Ovary (tissue), 9 donors: Measurements from ENCODE around the gene MUC2. TPM values are rescaled to one million over a fixed set of nuclear protein-coding genes. Genes with fewer than 3 reads are reported as not detected.

Source experiments
- DNase-seq, 5 donors: peaks; one replicate each; pipeline ENCODE4 v3.0.0-alpha.2; 2019 to 2020
- H3K27ac ChIP-seq, 2 donors: fragments of 200-600 bp; one replicate each; pipeline versions ENCODE4 v1.5.1 to v1.8.0; 2019 to 2022
- H3K27me3 ChIP-seq: fragments of 200-600 bp; one replicate; pipeline ENCODE4 v1.8.0; 2022
- H3K36me3 ChIP-seq: fragments of 200-600 bp; sonication (generic); one replicate; pipeline ENCODE4 v1.5.1; 2019
- H3K4me1 ChIP-seq: one replicate; pipeline ENCODE4 v1.8.1; 2013; ENCODE audit warnings: mild to moderate bottlenecking, moderate library complexity; ENCODE audit not compliant: insufficient read depth
- H3K4me3 ChIP-seq: fragments of 200-600 bp; sonication (generic); one replicate; pipeline ENCODE4 v1.5.1; 2017
- H3K9me3 ChIP-seq, 2 donors: fragments of 200-600 bp in 1 of 2; sonication (generic) in 1 of 2; one replicate each; pipeline versions ENCODE4 v1.5.1 to v1.8.1; 2013 to 2019; ENCODE audit warnings: mild to moderate bottlenecking in 1 of 2, moderate library complexity in 1 of 2
- EP300 ChIP-seq: sonication (generic); formaldehyde crosslinking; IDR thresholded peaks from one replicate; pipeline ENCODE4 v1.6.1; 2017; ENCODE audit warnings: antibody characterized with exemption
- POLR2A ChIP-seq: fragments of 450-650 bp; IDR thresholded peaks from one replicate; pipeline ENCODE4 v1.6.1; 2017; ENCODE audit warnings: antibody characterized with exemption, mild to moderate bottlenecking, moderate library complexity
- WGBS, 3 donors: extraction: QIAGEN DNeasy Blood & Tissue Kit in 1 of 3; methylation state at CpG; one replicate each; pipeline versions ENCODE4 v1.1.5 to v1.1.7; 2013 to 2017; 5-methylcytosine and 5-hydroxymethylcytosine counted together
- intact Hi-C, 4 donors: fragments of 100-400 bp; cut with DNase I; formaldehyde crosslinking; loops; one replicate each; pipeline versions ENCODE4 v1.11.0 to v1.15.1; 2022 to 2023
- polyA plus RNA-seq, 2 donors: library from polyadenylated mRNA; stranded (reverse); fragments of 200-250 nt in 1 of 2; fragments of 350-450 nt in 1 of 2; fragmentation: Illumina TruSeq in 1 of 2; extraction: RNeasy Lipid Tissue Mini Kit (QIAGEN cat#74804) in 1 of 2; gene quantifications; one replicate each; pipeline ENCODE4 v1.2.3, GENCODE V29; 2013 to 2014
- total RNA-seq, 7 donors: library from RNA; depleted of rRNA in 2 of 7; stranded (reverse); fragments of >200 nt in 2 of 7; fragmentation: NEBNext Ultra II Directional in 3 of 7; extraction: Animal tissue kit (Norgen Biotek cat#: 25700) in 3 of 7; gene quantifications; one replicate each; pipeline versions ENCODE4 v1.1.0 to v1.2.4, GENCODE V29; 2016 to 2023
- TF ChIP-seq, protein P1 (sequence below), 3 donors: fragments of 450-650 bp in 2 of 3; fragments of 200-600 bp in 1 of 3; IDR thresholded peaks; one replicate each; pipeline versions ENCODE4 v1.5.1 to v1.8.0; 2016 to 2022; ENCODE audit warnings: antibody characterized with exemption in 3 of 3, mild to moderate bottlenecking in 1 of 3
- donor health status: DM: no; HTN: no; CAD: no; lungs with moderate emphysema.
- donor health status: DM: no; HTN: no; CAD: no.
- donor health status: Bipolar disorder and iron deficiency.
- donor health status: DM: yes; HTN: yes; CAD: no.
- donor health status: DM: no; HTN: no; CAD: no.
- donor health status: DM: yes; HTN: yes; CAD: no.

The MUC2 gene
- total and polyA plus RNA-seq, 9 donors, result 0.02 to 3.3 (median 0.10) TPM; not detected in 4

GRCh38 chr11:1087961-1088926, 13.6 kb downstream of the MUC2 start:
- no peak overlapping the region for H3K27ac ChIP-seq
- intact Hi-C loops, result no loop called here
- no peaks in the 10 kb centered on the region for H3K4me1 ChIP-seq
- DNase-seq, result peak in 1 of 5 donors; percentile 4
- 82 to 86% (median 84%) methylated on average over 33 to 39 of the region's 40 CpGs for WGBS, 3 donors
- no peaks in the 10 kb centered on the region for H3K9me3 ChIP-seq
- TF ChIP-seq EP300 (no peak), POLR2A (no peak)
- TF ChIP-seq, protein P1, sequence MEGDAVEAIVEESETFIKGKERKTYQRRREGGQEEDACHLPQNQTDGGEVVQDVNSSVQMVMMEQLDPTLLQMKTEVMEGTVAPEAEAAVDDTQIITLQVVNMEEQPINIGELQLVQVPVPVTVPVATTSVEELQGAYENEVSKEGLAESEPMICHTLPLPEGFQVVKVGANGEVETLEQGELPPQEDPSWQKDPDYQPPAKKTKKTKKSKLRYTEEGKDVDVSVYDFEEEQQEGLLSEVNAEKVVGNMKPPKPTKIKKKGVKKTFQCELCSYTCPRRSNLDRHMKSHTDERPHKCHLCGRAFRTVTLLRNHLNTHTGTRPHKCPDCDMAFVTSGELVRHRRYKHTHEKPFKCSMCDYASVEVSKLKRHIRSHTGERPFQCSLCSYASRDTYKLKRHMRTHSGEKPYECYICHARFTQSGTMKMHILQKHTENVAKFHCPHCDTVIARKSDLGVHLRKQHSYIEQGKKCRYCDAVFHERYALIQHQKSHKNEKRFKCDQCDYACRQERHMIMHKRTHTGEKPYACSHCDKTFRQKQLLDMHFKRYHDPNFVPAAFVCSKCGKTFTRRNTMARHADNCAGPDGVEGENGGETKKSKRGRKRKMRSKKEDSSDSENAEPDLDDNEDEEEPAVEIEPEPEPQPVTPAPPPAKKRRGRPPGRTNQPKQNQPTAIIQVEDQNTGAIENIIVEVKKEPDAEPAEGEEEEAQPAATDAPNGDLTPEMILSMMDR (IDR thresholded peaks at IDR 0.05), result no peak
- no peak overlapping the region for H3K4me3 ChIP-seq
- no peaks in the 10 kb centered on the region for H3K36me3 ChIP-seq
- no peaks in the 10 kb centered on the region for H3K27me3 ChIP-seq

DNA sequence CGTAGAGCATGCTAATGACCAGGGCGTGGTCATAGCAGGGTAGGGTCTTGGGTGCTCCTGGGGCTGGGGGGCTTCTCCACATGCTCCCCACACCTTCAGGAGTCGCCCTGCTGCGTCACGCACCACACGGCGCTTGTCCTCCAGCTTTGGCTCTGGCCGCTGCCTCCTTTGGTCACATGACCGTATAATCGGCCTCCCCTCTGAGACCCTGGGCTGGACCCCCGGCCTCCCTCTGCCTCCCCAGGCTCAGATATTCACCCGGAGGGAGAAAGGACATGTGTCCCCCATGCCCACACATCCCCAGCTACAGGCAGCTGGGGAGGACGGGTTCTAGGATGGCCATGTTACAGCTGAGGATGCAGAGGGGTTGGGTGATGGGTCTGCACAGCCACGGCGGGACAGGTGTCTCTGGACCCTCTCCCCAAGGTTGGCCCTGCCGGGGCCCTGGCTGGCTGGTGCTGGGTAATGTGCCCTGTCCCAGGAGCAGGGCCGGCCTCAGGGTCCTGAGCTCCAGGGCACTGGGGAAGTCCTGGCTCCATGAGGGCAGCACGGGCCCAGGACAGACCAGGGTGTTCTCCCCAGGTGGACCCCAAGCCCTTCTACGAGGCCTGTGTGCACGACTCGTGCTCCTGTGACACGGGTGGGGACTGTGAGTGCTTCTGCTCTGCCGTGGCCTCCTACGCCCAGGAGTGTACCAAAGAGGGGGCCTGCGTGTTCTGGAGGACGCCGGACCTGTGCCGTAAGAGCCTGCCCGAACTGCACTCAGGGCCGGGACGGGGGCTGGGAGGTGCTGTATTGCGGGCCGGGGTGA, 14.5 kb downstream of the MUC2 start:
- H3K27ac ChIP-seq, result no peak overlapping the region
- TF ChIP-seq EP300, result no peak
- TF ChIP-seq, protein P1 (IDR thresholded peaks at IDR 0.05), result no peak
- no peak for TF ChIP-seq POLR2A
- DNase-seq, result no peak
- no peaks in the 10 kb centered on the region for H3K4me1 ChIP-seq
- intact Hi-C loops, result no loop called here
- no peak overlapping the region for H3K4me3 ChIP-seq
- WGBS, 3 donors, result 90 to 95% (median 93%) methylated on average over 27 to 33 of the region's 33 CpGs
- no peaks in the 10 kb centered on the region for H3K9me3 ChIP-seq
- H3K36me3 ChIP-seq, result no peaks in the 10 kb centered on the region
- H3K27me3 ChIP-seq, result no peaks in the 10 kb centered on the region

DNA sequence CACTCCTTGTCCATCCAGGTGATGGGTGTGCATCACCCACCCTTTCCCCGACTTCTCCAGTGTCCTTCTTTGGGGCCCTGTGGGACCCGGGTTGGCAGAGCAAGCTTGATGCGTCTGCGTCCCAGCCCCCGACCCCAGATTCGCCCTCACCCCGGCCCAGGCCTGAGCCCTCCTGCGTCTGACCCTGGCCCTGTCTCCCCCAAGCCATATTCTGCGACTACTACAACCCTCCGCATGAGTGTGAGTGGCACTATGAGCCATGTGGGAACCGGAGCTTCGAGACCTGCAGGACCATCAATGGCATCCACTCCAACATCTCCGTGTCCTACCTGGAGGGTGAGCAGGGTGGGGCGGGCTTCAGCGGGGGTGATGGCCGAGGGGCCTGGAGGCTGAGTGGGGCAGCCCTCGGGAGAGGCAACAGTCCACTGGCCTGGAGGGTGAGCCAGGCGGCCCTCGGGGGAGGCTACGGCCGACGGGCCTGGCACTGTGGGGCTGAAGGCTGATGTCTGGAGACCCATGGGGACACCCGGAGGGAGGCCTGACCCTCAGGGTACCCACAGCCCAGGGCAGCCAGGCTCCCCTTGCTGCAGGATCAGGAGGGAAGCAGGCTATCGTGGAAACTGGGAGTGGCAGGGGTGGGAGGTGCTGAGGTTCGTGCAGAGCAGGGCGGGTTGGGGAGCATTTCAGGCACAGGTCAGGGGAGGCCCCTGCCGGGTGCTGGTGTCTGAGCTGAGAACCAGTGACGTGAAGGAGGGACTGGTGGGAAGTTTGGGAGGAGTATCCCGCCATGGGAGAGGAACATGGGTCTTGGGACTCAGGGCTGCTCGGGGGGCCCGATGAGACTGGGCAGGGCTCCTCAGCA, 15.3 kb downstream of the MUC2 start:
- TF ChIP-seq EP300, result no peak
- no peak for TF ChIP-seq POLR2A
- TF ChIP-seq, protein P1 (IDR thresholded peaks at IDR 0.05), result no peak
- no peaks in the 10 kb centered on the region for H3K27me3 ChIP-seq
- no peaks in the 10 kb centered on the region for H3K36me3 ChIP-seq
- intact Hi-C loops, result no loop called here
- DNase-seq, result no peak
- 80 to 82% (median 81%) methylated on average over 31 of the region's 31 CpGs for WGBS, 3 donors
- no peak overlapping the region for H3K4me3 ChIP-seq
- no peaks in the 10 kb centered on the region for H3K4me1 ChIP-seq
- H3K9me3 ChIP-seq, result no peaks in the 10 kb centered on the region
- no peak overlapping the region for H3K27ac ChIP-seq
